Mesothelial cell of epicardium (in vitro differentiated cells): ENCODE results near the gene SLC9C1. TPM values are rescaled to one million over a fixed set of nuclear protein-coding genes. Genes with fewer than 3 reads are reported as not detected.

Source experiments
- DNase-seq, 2 experiments: peaks; one replicate each; pipeline ENCODE4 v3.0.0; 2021; ENCODE audit warnings: low spot score in 2 of 2; ENCODE audit not compliant: unreplicated experiment in 2 of 2
- H3K27ac Mint-ChIP-seq: 2 replicates; pipeline ENCODE4 v1.8.0; 2021; ENCODE audit warnings: mixed read lengths
- H3K27me3 Mint-ChIP-seq: 2 replicates; pipeline ENCODE4 v1.8.0; 2021; ENCODE audit warnings: low read depth, mixed read lengths
- H3K36me3 Mint-ChIP-seq: 2 replicates; pipeline ENCODE4 v1.8.0; 2021; ENCODE audit warnings: mixed read lengths
- H3K4me1 Mint-ChIP-seq: 2 replicates; pipeline ENCODE4 v1.8.0; 2021; ENCODE audit warnings: mixed read lengths
- H3K4me3 Mint-ChIP-seq: 2 replicates; pipeline ENCODE4 v1.8.0; 2021; ENCODE audit warnings: mild to moderate bottlenecking, moderate library complexity, mixed read lengths
- H3K9me3 Mint-ChIP-seq: 2 replicates; pipeline ENCODE4 v1.8.0; 2021; ENCODE audit warnings: mixed read lengths
- CTCF ChIP-seq: fragments of 200-600 bp; sonication (generic); IDR thresholded peaks from one replicate; pipeline ENCODE4 v1.5.0; 2021; ENCODE audit warnings: antibody characterized with exemption; ENCODE audit not compliant: unreplicated experiment
- total RNA-seq: library from RNA; stranded (reverse); gene quantifications from 3 replicates; pipeline ENCODE4 v1.2.1, GENCODE V29; 2021

Gene SLC9C1
- total RNA-seq, 1 donor from 2014 or later, result 0.69 TPM

DNA sequence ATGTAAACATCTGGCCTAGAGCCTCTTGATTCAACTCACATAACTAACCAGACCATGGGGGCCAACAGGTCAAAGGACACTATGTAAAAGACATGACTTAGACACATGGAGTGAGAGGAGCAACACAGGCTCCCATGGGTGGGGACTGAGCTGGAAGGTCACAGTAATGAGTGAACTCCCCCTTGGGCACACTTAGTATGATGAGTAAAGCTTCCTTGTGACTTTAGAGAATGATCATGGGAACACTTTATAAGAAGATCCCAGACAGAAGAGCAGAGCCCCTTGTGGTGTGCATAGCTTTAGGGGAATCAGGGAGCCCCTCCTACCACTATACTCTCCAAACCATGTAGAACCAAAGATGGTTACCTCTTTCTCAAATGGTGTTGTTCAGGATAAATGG lies 171.1 kb downstream of the SLC9C1 start:
- Mint-ChIP-seq H3K4me3 (no peak overlapping the region), H3K4me1 (peaks cover 30% of the 10 kb centered on the region), H3K27me3 (no peaks in the 10 kb centered on the region), H3K36me3 (no peaks in the 10 kb centered on the region), H3K9me3 (no peaks in the 10 kb centered on the region), H3K27ac (no peak overlapping the region)
- DNase-seq, result no peak
- TF ChIP-seq CTCF, result no peak

GRCh38 chr3:112121577-112122547 lies 172.2 kb downstream of the SLC9C1 start:
- no peaks in the 10 kb centered on the region for H3K36me3 Mint-ChIP-seq

DNA sequence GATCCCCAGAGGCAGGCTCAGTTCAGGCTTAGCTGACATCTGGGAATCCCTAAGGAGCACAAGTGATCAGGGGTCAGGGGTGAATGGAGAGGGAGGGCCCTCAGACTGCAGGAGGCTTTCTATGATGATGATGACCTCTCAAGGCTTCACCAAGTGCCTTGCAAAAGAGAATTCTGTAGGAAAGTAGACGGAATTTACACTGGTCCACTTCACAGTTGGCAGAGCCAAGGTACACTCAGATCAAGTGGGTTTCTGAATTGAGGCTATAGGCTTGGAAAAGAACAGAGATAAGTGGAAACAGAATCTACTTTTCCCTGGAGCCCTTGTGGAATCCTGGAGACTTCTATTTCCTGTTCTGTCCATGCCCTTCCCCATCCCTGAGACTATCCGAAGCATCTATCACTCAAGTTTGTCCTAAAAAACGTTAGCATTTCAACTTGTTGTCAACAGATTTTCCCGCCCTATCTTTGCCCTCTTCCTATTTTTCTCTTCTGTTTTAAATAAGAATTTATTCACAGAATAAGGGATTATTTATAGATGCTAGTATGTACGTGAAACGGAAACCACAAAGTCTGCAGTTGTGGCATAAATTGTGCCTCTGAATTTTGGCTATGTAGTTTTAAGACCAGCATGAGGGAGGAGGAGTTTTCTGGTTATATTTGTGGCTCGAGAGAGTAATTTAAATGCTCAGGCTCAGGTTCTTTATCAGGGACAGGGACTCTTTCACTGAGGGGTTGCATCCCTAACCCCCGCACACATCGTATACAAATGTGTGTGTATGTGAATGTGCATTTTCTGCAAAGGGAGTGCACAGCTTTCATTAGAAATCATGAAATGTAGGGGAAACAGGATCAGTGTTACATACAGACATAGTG lies 173.8 kb downstream of the SLC9C1 start:
- H3K9me3 Mint-ChIP-seq, result no peaks in the 10 kb centered on the region
- H3K4me1 Mint-ChIP-seq, result peaks cover 3% of the 10 kb centered on the region
- TF ChIP-seq CTCF, result no peak
- no peak for DNase-seq
- no peaks in the 10 kb centered on the region for H3K27me3 Mint-ChIP-seq
- H3K4me3 Mint-ChIP-seq, result no peak overlapping the region
- no peak overlapping the region for H3K27ac Mint-ChIP-seq
- H3K36me3 Mint-ChIP-seq, result no peaks in the 10 kb centered on the region

More at GRCh38 chr3:112121577-112122547, 172.2 kb downstream of the SLC9C1 start:
- Mint-ChIP-seq H3K27ac (no peak overlapping the region), H3K9me3 (no peaks in the 10 kb centered on the region), H3K4me1 (peaks cover 19% of the 10 kb centered on the region), H3K27me3 (no peaks in the 10 kb centered on the region), H3K4me3 (no peak overlapping the region)
- no peak for DNase-seq
- no peak for TF ChIP-seq CTCF

- Mint-ChIP-seq H3K4me1 (no peaks in the 10 kb centered on the region), H3K4me3 (no peak overlapping the region), H3K9me3 (no peaks in the 10 kb centered on the region), H3K36me3 (no peaks in the 10 kb centered on the region), H3K27me3 (no peaks in the 10 kb centered on the region), H3K27ac (no peak overlapping the region)
- DNase-seq, result no peak
- TF ChIP-seq CTCF, result no peak
These were observed 176.0 kb downstream of the SLC9C1 start for GRCh38 chr3:112117841-112118571.

DNA sequence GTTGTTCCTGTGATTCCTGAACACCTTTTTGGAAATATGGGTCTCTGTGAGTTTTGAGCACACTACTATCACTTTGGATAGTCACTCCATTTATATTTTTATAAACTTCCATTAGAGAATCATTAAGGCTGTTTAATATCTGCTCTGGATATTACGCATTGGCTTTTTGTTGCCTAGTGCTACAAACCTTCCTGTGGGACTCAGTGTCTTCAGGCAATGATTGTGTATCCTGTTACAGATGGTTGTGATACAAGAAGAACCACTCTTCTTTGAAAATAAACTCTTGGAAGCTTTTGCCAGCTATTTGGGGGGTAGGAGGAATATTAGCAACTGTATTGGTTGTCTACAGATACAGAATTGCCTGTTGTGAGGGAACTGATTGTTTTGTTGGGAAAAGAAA lies 176.6 kb downstream of the SLC9C1 start:
- no peak for DNase-seq
- H3K4me3 Mint-ChIP-seq, result no peak overlapping the region
- H3K36me3 Mint-ChIP-seq, result no peaks in the 10 kb centered on the region
- no peaks in the 10 kb centered on the region for H3K27me3 Mint-ChIP-seq
- no peak for TF ChIP-seq CTCF
- no peaks in the 10 kb centered on the region for H3K9me3 Mint-ChIP-seq
- H3K4me1 Mint-ChIP-seq, result no peaks in the 10 kb centered on the region
- no peak overlapping the region for H3K27ac Mint-ChIP-seq
